ENCODE measurements around the gene ETFRF1. TPM values are rescaled to one million over a fixed set of nuclear protein-coding genes. Genes with fewer than 3 reads are reported as not detected.

Gene ETFRF1
- total RNA-seq, 1 experiment from 2014 or later: 8.4 TPM

DNA sequence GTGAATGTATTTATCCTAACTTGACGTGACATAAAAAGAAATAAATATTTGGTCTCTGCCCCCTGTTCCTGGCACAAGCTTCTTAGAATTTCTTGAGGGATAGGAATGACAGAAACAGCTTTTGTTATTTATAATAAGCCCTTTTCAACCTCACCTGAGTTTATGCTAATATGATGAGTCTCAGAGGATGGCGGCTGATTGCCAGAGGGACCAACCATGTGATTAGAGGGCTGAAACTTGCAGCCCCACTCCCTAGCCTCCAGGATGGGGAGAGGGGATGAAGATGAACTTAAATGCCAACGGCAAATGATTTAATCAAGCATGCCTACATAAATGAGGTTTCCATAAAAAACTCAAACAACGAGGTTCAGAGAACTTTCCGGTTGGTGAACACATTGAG lies 43.0 kb upstream of the ETFRF1 start:
- Histone ChIP-seq H3K4me2 (ENCODE audit: low read length) (no peak overlapping the region), H3K9me3 (ENCODE audit: control insufficient read depth in 1 of 2, insufficient read depth in 1 of 2, low read depth in 1 of 2, low read length in 2 of 2) (no peaks in the 10 kb centered on the region), H3K4me1 (ENCODE audit: control insufficient read depth in 1 of 2, insufficient read depth in 2 of 2, low read length in 2 of 2) (no peaks in the 10 kb centered on the region), H2AFZ (ENCODE audit: low read depth, low read length, poor library complexity, severe bottlenecking) (no peak overlapping the region), H3K27me3 (ENCODE audit: insufficient read depth, low read length) (no peaks in the 10 kb centered on the region), H3K27ac (ENCODE audit: low read depth, low read length) (no peak overlapping the region), H4K20me1 (ENCODE audit: insufficient read depth) (no peaks in the 10 kb centered on the region), H3K9ac (ENCODE audit: low read length) (no peak overlapping the region), H3K9me2 (ENCODE audit: insufficient read depth) (no peaks in the 10 kb centered on the region), H3K4me3 (replicated peaks in 1 of 2; ENCODE audit: low read depth in 1 of 2, low read length in 2 of 2) (no peak overlapping the region), H3K79me2 (ENCODE audit: insufficient read depth, low read length) (no peaks in the 10 kb centered on the region), H3K36me3 (ENCODE audit: control insufficient read depth in 1 of 2, insufficient read depth in 2 of 2, low read length in 2 of 2) (no peaks in the 10 kb centered on the region)
- ChIA-PET CTCF (no interaction called here), POLR2A (no interaction called here), RAD21 (ENCODE audit: low non-redundant PET in 1 of 2, low total read pairs in 2 of 2, uncharacterized antibody in 2 of 2, unreplicated experiment in 2 of 2) (no interaction called here)
- BruUV-seq (replicated peaks): no TSS peak
- intact Hi-C loops (cut with micrococcal nuclease): no loop called here
- ATAC-seq: no peak
- no peak for DNase-seq (ENCODE audit: low read depth, low spot score)
- no peak for TF ChIP-seq ZFX (IDR thresholded peaks at IDR 0.05)
- TF ChIP-seq TCF7L2 (IDR thresholded peaks at IDR 0.05; ENCODE audit: borderline replicate concordance, extremely low read depth, insufficient read depth, insufficient read length): no peak
- TF ChIP-seq, protein P1, sequence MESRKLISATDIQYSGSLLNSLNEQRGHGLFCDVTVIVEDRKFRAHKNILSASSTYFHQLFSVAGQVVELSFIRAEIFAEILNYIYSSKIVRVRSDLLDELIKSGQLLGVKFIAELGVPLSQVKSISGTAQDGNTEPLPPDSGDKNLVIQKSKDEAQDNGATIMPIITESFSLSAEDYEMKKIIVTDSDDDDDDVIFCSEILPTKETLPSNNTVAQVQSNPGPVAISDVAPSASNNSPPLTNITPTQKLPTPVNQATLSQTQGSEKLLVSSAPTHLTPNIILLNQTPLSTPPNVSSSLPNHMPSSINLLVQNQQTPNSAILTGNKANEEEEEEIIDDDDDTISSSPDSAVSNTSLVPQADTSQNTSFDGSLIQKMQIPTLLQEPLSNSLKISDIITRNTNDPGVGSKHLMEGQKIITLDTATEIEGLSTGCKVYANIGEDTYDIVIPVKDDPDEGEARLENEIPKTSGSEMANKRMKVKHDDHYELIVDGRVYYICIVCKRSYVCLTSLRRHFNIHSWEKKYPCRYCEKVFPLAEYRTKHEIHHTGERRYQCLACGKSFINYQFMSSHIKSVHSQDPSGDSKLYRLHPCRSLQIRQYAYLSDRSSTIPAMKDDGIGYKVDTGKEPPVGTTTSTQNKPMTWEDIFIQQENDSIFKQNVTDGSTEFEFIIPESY (IDR thresholded peaks at IDR 0.05; ENCODE audit: extremely low read depth, insufficient replicate concordance, low read length): no peak
- no peak for TF ChIP-seq SP1 (IDR thresholded peaks at IDR 0.05; ENCODE audit: low read depth)
- no peak for TF ChIP-seq REST (IDR thresholded peaks at IDR 0.05; ENCODE audit: low read depth)
- no peak for TF ChIP-seq POLR2AphosphoS5 (IDR thresholded peaks at IDR 0.05; ENCODE audit: low read depth, low read length)
- TF ChIP-seq RAD21 (IDR thresholded peaks at IDR 0.05; ENCODE audit: low read depth): no peak
- TF ChIP-seq MAX (IDR thresholded peaks at IDR 0.05): no peak
- no peak for TF ChIP-seq POLR2A (IDR thresholded peaks at IDR 0.05; ENCODE audit: borderline replicate concordance, extremely low read depth, insufficient read depth, insufficient read length)
- no peak for TF ChIP-seq ZNF274 (IDR thresholded peaks at IDR 0.05; ENCODE audit: low read depth, low read length)
